ENCODE data around the gene QSOX2. TPM values are rescaled to one million over a fixed set of nuclear protein-coding genes. Genes with fewer than 3 reads are reported as not detected.
"Not testable (repeated sequence)": the region's sequence is repeated elsewhere in the genome, so short reads cannot be mapped to it uniquely, and the experiment has no call there.

Gene QSOX2
- total RNA-seq, 2 donors from 2014 or later, result 21.5 to 25.1 TPM

GRCh38 chr9:136276716-136277115, 31.1 kb upstream of the QSOX2 start:
- Mint-ChIP-seq H3K36me3 (ENCODE audit: insufficient read depth in 2 of 2) (no peaks in the 10 kb centered on the region), H3K4me1 (ENCODE audit: low read depth) (no peaks in the 10 kb centered on the region), H3K4me3 (no peak overlapping the region), H3K27me3 (ENCODE audit: low read depth) (no peaks in the 10 kb centered on the region), H3K9me3 (no peaks in the 10 kb centered on the region), H3K27ac (no peak overlapping the region)
- no peak for ATAC-seq (replicated peaks in 1 of 2)
- DNase-seq, result no peak

GRCh38 chr9:136275655-136276429, 30.2 kb upstream of the QSOX2 start:
- Mint-ChIP-seq H3K9me3 (no peaks in the 10 kb centered on the region), H3K4me1 (ENCODE audit: low read depth) (no peaks in the 10 kb centered on the region), H3K27ac (no peak overlapping the region), H3K4me3 (no peak overlapping the region), H3K36me3 (ENCODE audit: insufficient read depth in 2 of 2) (no peaks in the 10 kb centered on the region), H3K27me3 (ENCODE audit: low read depth) (no peaks in the 10 kb centered on the region)
- ATAC-seq (replicated peaks in 1 of 2) (no peak), DNase-seq (no peak)

- H3K4me3 Mint-ChIP-seq, result no peak overlapping the region
- H3K9me3 Mint-ChIP-seq, result no peaks in the 10 kb centered on the region
- no peaks in the 10 kb centered on the region for H3K36me3 Mint-ChIP-seq (ENCODE audit: insufficient read depth in 2 of 2)
- H3K4me1 Mint-ChIP-seq (ENCODE audit: low read depth), result no peaks in the 10 kb centered on the region
- no peaks in the 10 kb centered on the region for H3K27me3 Mint-ChIP-seq (ENCODE audit: low read depth)
- DNase-seq (no peak), ATAC-seq (replicated peaks in 1 of 2) (no peak)
- no peak overlapping the region for H3K27ac Mint-ChIP-seq
Observed at GRCh38 chr9:136274786-136275654, 29.4 kb upstream of the QSOX2 start.

GRCh38 chr9:136273921-136274785, 28.5 kb upstream of the QSOX2 start:
- Mint-ChIP-seq H3K4me3 (no peak overlapping the region), H3K36me3 (ENCODE audit: insufficient read depth in 2 of 2) (no peaks in the 10 kb centered on the region), H3K9me3 (no peaks in the 10 kb centered on the region), H3K27ac (no peak overlapping the region), H3K27me3 (ENCODE audit: low read depth) (no peaks in the 10 kb centered on the region), H3K4me1 (ENCODE audit: low read depth) (no peaks in the 10 kb centered on the region)
- DNase-seq, result no peak
- ATAC-seq (replicated peaks in 1 of 2), result no peak

GRCh38 chr9:136273244-136273865, 27.7 kb upstream of the QSOX2 start:
- no peaks in the 10 kb centered on the region for H3K9me3 Mint-ChIP-seq
- H3K27ac Mint-ChIP-seq, result no peak overlapping the region
- no peaks in the 10 kb centered on the region for H3K27me3 Mint-ChIP-seq (ENCODE audit: low read depth)
- no peak for ATAC-seq (replicated peaks in 1 of 2)
- no peak for DNase-seq
- H3K4me3 Mint-ChIP-seq, result no peak overlapping the region
- H3K4me1 Mint-ChIP-seq (ENCODE audit: low read depth), result no peaks in the 10 kb centered on the region
- H3K36me3 Mint-ChIP-seq (ENCODE audit: insufficient read depth in 2 of 2), result no peaks in the 10 kb centered on the region

- no peaks in the 10 kb centered on the region for H3K27me3 Mint-ChIP-seq (ENCODE audit: low read depth)
- no peak overlapping the region for H3K4me3 Mint-ChIP-seq
- H3K4me1 Mint-ChIP-seq (ENCODE audit: low read depth), result peaks cover 7% of the 10 kb centered on the region
- ATAC-seq (replicated peaks in 1 of 2), result no peak
- H3K27ac Mint-ChIP-seq, result no peak overlapping the region
- no peak for DNase-seq
- H3K36me3 Mint-ChIP-seq (ENCODE audit: insufficient read depth in 2 of 2), result no peaks in the 10 kb centered on the region
- H3K9me3 Mint-ChIP-seq, result no peaks in the 10 kb centered on the region
Observed at GRCh38 chr9:136270173-136270705, 24.6 kb upstream of the QSOX2 start.

GRCh38 chr9:136268735-136269134, 23.1 kb upstream of the QSOX2 start:
- H3K27ac Mint-ChIP-seq, result no peak overlapping the region
- H3K4me3 Mint-ChIP-seq, result no peak overlapping the region
- H3K9me3 Mint-ChIP-seq, result no peaks in the 10 kb centered on the region
- H3K27me3 Mint-ChIP-seq (ENCODE audit: low read depth), result no peaks in the 10 kb centered on the region
- ATAC-seq (replicated peaks in 1 of 2) (no peak), DNase-seq (no peak)
- peaks cover 7% of the 10 kb centered on the region for H3K4me1 Mint-ChIP-seq (ENCODE audit: low read depth)
- H3K36me3 Mint-ChIP-seq (ENCODE audit: insufficient read depth in 2 of 2), result no peaks in the 10 kb centered on the region

DNA sequence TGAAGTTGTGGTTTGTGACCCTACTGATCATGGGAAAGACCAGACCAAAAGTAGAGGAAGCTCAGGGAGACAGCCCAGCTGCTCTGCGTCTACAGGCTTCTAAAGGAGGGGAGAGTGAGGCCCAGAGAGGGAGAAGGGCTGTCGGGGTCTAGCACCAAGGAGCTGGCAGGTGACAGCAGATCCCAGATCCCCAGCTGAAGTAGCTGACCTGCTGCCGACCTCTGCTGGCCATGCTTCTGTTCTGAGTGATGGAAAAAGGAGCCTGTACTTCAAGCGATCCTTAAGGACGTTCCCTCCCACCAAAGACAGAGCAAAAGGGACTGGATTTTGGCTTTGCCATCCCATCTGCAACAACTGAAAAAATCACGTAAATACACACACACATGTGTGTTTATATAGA, 22.7 kb upstream of the QSOX2 start:
- H3K4me1 Mint-ChIP-seq (ENCODE audit: low read depth), result peaks cover 7% of the 10 kb centered on the region
- H3K4me3 Mint-ChIP-seq, result peak overlapping the region in 1 of 2 donors; percentile 79
- no peaks in the 10 kb centered on the region for H3K9me3 Mint-ChIP-seq
- no peak overlapping the region for H3K27ac Mint-ChIP-seq
- no peaks in the 10 kb centered on the region for H3K27me3 Mint-ChIP-seq (ENCODE audit: low read depth)
- ATAC-seq (replicated peaks in 1 of 2) (no peak), DNase-seq (no peak)
- H3K36me3 Mint-ChIP-seq (ENCODE audit: insufficient read depth in 2 of 2), result no peaks in the 10 kb centered on the region

GRCh38 chr9:136267261-136268111, 21.9 kb upstream of the QSOX2 start:
- no peak overlapping the region for H3K27ac Mint-ChIP-seq
- ATAC-seq (replicated peaks in 1 of 2) (peak; percentile 96 to 97), DNase-seq (peak; percentile 85 to 86)
- no peaks in the 10 kb centered on the region for H3K27me3 Mint-ChIP-seq (ENCODE audit: low read depth)
- H3K4me1 Mint-ChIP-seq (ENCODE audit: low read depth), result peaks cover 7% of the 10 kb centered on the region
- no peaks in the 10 kb centered on the region for H3K9me3 Mint-ChIP-seq
- no peaks in the 10 kb centered on the region for H3K36me3 Mint-ChIP-seq (ENCODE audit: insufficient read depth in 2 of 2)
- peak overlapping the region; percentile 79 to 91 for H3K4me3 Mint-ChIP-seq

- DNase-seq, result not testable (repeated sequence)
Observed at GRCh38 chr9:136266641-136267040, 21.0 kb upstream of the QSOX2 start.

GRCh38 chr9:136265561-136266355, 20.1 kb upstream of the QSOX2 start:
- H3K4me1 Mint-ChIP-seq (ENCODE audit: low read depth), result peaks cover 7% of the 10 kb centered on the region
- H3K27ac Mint-ChIP-seq, result no peak overlapping the region
- DNase-seq (no peak), ATAC-seq (replicated peaks in 1 of 2) (no peak)
- no peak overlapping the region for H3K4me3 Mint-ChIP-seq
- H3K36me3 Mint-ChIP-seq (ENCODE audit: insufficient read depth in 2 of 2), result no peaks in the 10 kb centered on the region
- H3K27me3 Mint-ChIP-seq (ENCODE audit: low read depth), result no peaks in the 10 kb centered on the region
- no peaks in the 10 kb centered on the region for H3K9me3 Mint-ChIP-seq

More at GRCh38 chr9:136266641-136267040, 21.0 kb upstream of the QSOX2 start:
- H3K36me3 Mint-ChIP-seq (ENCODE audit: insufficient read depth in 2 of 2); H3K4me1 Mint-ChIP-seq (ENCODE audit: low read depth); H3K9me3 Mint-ChIP-seq; H3K27me3 Mint-ChIP-seq (ENCODE audit: low read depth); ATAC-seq (replicated peaks in 1 of 2): not testable (repeated sequence)
- Mint-ChIP-seq H3K27ac (peak overlapping the region; percentile 15), H3K4me3 (peak overlapping the region; percentile 75 to 91)

All from activated T-cell treated with anti-CD3 and anti-CD28 coated beads, Interleukin-2, amount 50 U/mL, for 72 hours (primary cell).